Activated CD4-positive, CD25-positive, alpha-beta regulatory T cell (primary cell): ENCODE measurements around the gene MYH14.

Source experiments
- DNase-seq, 4 experiments: peaks; one replicate each; lab custom pipeline; 2025; lab: John Stamatoyannopoulos, UW

The MYH14 gene

GRCh38 chr19:50192463-50193211 is 10.8 kb upstream of the MYH14 start:
- no peak for DNase-seq

- DNase-seq: no peak
Observed at GRCh38 chr19:50195224-50195623, 8.2 kb upstream of the MYH14 start.

- no peak for DNase-seq
Observed at GRCh38 chr19:50196322-50196932, 7.0 kb upstream of the MYH14 start.

GRCh38 chr19:50197348-50197747 is 6.1 kb upstream of the MYH14 start:
- DNase-seq: no peak

- no peak for DNase-seq
Observed at GRCh38 chr19:50198431-50199258, 4.8 kb upstream of the MYH14 start.

- no peak for DNase-seq
Observed at GRCh38 chr19:50199259-50199555, 4.2 kb upstream of the MYH14 start.

- no peak for DNase-seq
Observed at GRCh38 chr19:50202386-50202785, 1.0 kb upstream of the MYH14 start.

- DNase-seq: no peak
Observed at GRCh38 chr19:50202962-50203280, 501 bp upstream of the MYH14 start.

GRCh38 chr19:50204081-50204428 is 633 bp downstream of the MYH14 start:
- no peak for DNase-seq

GRCh38 chr19:50204811-50205675 is 1.6 kb downstream of the MYH14 start:
- DNase-seq: no peak

GRCh38 chr19:50205681-50206138 is 2.3 kb downstream of the MYH14 start:
- no peak for DNase-seq

GRCh38 chr19:50206191-50206590 is 2.8 kb downstream of the MYH14 start:
- no peak for DNase-seq

GRCh38 chr19:50207730-50208129 is 4.3 kb downstream of the MYH14 start:
- DNase-seq: no peak

- no peak for DNase-seq
Observed at GRCh38 chr19:50209131-50209530, 5.7 kb downstream of the MYH14 start.

GRCh38 chr19:50210425-50210824 is 7.0 kb downstream of the MYH14 start:
- DNase-seq: no peak

GRCh38 chr19:50213925-50214324 is 10.5 kb downstream of the MYH14 start:
- DNase-seq: no peak

- no peak for DNase-seq
Observed at GRCh38 chr19:50214699-50215543, 11.5 kb downstream of the MYH14 start.

GRCh38 chr19:50215820-50216219 is 12.4 kb downstream of the MYH14 start:
- DNase-seq: no peak

- no peak for DNase-seq
Observed at GRCh38 chr19:50221087-50221486, 17.7 kb downstream of the MYH14 start.

- no peak for DNase-seq
Observed at GRCh38 chr19:50222691-50223438, 19.4 kb downstream of the MYH14 start.

GRCh38 chr19:50223439-50223716 is 20.0 kb downstream of the MYH14 start:
- DNase-seq: no peak
